Nephron (organoid): ENCODE measurements around the gene ULK3.
A peak's percentile ranks its signal among the peaks of the same experiment; 100 is the strongest.

Experiments
- H3K27ac Mint-ChIP-seq, 3 experiments: 2 replicates each; pipeline ENCODE4 v1.8.0; 2020; ENCODE audit warnings: mixed read lengths in 3 of 3, mild to moderate bottlenecking in 2 of 3, moderate library complexity in 1 of 3
- H3K27me3 Mint-ChIP-seq: 2 replicates; pipeline ENCODE4 v1.8.0; 2021; ENCODE audit warnings: low read depth, mild to moderate bottlenecking, moderate library complexity, mixed read lengths
- H3K36me3 Mint-ChIP-seq: 2 replicates; pipeline ENCODE4 v1.8.0; 2020; ENCODE audit warnings: low read depth, mixed read lengths
- H3K4me1 Mint-ChIP-seq: 2 replicates; pipeline ENCODE4 v1.8.0; 2020; ENCODE audit warnings: mixed read lengths
- H3K4me3 Mint-ChIP-seq, 3 experiments: 2 replicates each; pipeline ENCODE4 v1.8.0; 2020; ENCODE audit warnings: mild to moderate bottlenecking in 3 of 3, mixed read lengths in 3 of 3, moderate library complexity in 2 of 3
- H3K9me3 Mint-ChIP-seq: 2 replicates; pipeline ENCODE4 v1.8.0; 2020; ENCODE audit warnings: mixed read lengths
- CTCF ChIP-seq, 3 experiments: fragments of 200-600 bp; sonication (generic); IDR thresholded peaks; one replicate each; pipeline ENCODE4 v1.5.0; 2021; ENCODE audit warnings: antibody characterized with exemption in 3 of 3; ENCODE audit not compliant: unreplicated experiment in 3 of 3

Gene ULK3

GRCh38 chr15:74801311-74801997 lies 41.5 kb downstream of the ULK3 start:
- Mint-ChIP-seq H3K27me3 (no peaks in the 10 kb centered on the region), H3K4me3 (no peak overlapping the region), H3K27ac (no peak overlapping the region), H3K9me3 (no peaks in the 10 kb centered on the region), H3K4me1 (no peaks in the 10 kb centered on the region), H3K36me3 (peaks cover 14% of the 10 kb centered on the region)
- TF ChIP-seq CTCF (IDR thresholded peaks at IDR 0.05; ENCODE audit: unreplicated experiment in 3 of 3), result no peak

GRCh38 chr15:74800559-74801094 lies 42.3 kb downstream of the ULK3 start:
- Mint-ChIP-seq H3K27ac (no peak overlapping the region), H3K4me1 (no peaks in the 10 kb centered on the region), H3K27me3 (no peaks in the 10 kb centered on the region), H3K9me3 (no peaks in the 10 kb centered on the region), H3K36me3 (peaks cover 18% of the 10 kb centered on the region), H3K4me3 (no peak overlapping the region)
- TF ChIP-seq CTCF (IDR thresholded peaks at IDR 0.05; ENCODE audit: unreplicated experiment in 3 of 3), result no peak

GRCh38 chr15:74799856-74800558 lies 42.9 kb downstream of the ULK3 start:
- Mint-ChIP-seq H3K36me3 (peaks cover 17% of the 10 kb centered on the region), H3K9me3 (no peaks in the 10 kb centered on the region), H3K4me1 (no peaks in the 10 kb centered on the region), H3K4me3 (no peak overlapping the region), H3K27me3 (no peaks in the 10 kb centered on the region), H3K27ac (no peak overlapping the region)
- peak; percentile 79 to 85 (median 80) for TF ChIP-seq CTCF (IDR thresholded peaks at IDR 0.05; ENCODE audit: unreplicated experiment in 3 of 3)

- H3K27me3 Mint-ChIP-seq, result no peaks in the 10 kb centered on the region
- peaks cover 13% of the 10 kb centered on the region for H3K36me3 Mint-ChIP-seq
- no peak overlapping the region for H3K4me3 Mint-ChIP-seq
- peak overlapping the region in 1 of 3 experiments; percentile 14 for H3K27ac Mint-ChIP-seq
- no peaks in the 10 kb centered on the region for H3K9me3 Mint-ChIP-seq
- H3K4me1 Mint-ChIP-seq, result no peaks in the 10 kb centered on the region
- no peak for TF ChIP-seq CTCF (IDR thresholded peaks at IDR 0.05; ENCODE audit: unreplicated experiment in 3 of 3)
These were observed 43.6 kb downstream of the ULK3 start for GRCh38 chr15:74799255-74799855.

GRCh38 chr15:74798388-74799254 lies 44.3 kb downstream of the ULK3 start:
- Mint-ChIP-seq H3K4me1 (no peaks in the 10 kb centered on the region), H3K4me3 (no peak overlapping the region), H3K9me3 (no peaks in the 10 kb centered on the region), H3K27me3 (no peaks in the 10 kb centered on the region), H3K36me3 (peaks cover 7% of the 10 kb centered on the region), H3K27ac (peak overlapping the region in 1 of 3 experiments; percentile 14)
- no peak for TF ChIP-seq CTCF (IDR thresholded peaks at IDR 0.05; ENCODE audit: unreplicated experiment in 3 of 3)
